22Rv1 (cell line): ENCODE data around the gene AREL1.

Experiments
- H3K27ac ChIP-seq: fragments of 450-650 bp; 2 replicates; pipeline ENCODE4 v1.5.1; 2017
- ZFX ChIP-seq: fragments of 450-650 bp; IDR thresholded peaks from 2 replicates; pipeline ENCODE4 v1.6.1; 2017; ENCODE audit warnings: antibody characterized with exemption, borderline replicate concordance
- TF ChIP-seq, protein P1 (sequence below): fragments of 450-650 bp; IDR thresholded peaks from 2 replicates; pipeline ENCODE4 v1.5.1; 2017; ENCODE audit warnings: mild to moderate bottlenecking

AREL1 gene

DNA sequence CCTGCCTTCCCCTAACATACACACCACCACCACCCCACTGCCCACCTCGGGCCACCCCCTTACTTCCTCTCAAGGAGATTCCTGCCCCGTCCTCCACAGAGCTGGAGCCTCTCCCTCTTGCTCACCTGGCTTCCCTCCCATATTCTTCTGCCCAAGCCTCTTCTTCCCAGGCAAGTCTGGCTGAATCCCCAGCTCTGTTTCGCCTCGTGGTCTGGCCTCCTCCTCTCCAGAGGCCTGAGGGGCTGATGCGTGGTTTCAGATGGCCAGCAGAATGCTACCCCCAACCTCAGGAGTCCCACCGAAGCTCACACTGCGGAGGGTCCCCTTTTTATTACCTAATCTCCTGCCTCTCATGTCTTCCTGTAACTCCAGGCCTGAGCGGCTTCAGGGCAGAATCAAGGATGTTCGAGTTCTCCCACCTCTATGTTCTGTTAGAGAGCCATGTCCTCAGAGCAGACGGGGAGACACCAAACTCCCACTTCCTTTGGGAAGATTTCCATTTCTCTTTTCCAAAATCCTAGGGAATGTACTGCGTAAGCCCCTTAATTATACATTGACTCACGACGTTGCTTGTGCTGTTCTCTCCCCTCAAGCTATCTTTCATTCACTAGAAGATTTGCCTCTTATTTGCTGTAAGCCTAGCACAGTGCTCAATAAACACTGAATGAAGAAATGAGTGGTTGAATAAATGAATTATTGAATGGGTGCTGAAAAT lies 67.0 kb downstream of the AREL1 start:
- no peak overlapping the region for H3K27ac ChIP-seq
- TF ChIP-seq, protein P1, sequence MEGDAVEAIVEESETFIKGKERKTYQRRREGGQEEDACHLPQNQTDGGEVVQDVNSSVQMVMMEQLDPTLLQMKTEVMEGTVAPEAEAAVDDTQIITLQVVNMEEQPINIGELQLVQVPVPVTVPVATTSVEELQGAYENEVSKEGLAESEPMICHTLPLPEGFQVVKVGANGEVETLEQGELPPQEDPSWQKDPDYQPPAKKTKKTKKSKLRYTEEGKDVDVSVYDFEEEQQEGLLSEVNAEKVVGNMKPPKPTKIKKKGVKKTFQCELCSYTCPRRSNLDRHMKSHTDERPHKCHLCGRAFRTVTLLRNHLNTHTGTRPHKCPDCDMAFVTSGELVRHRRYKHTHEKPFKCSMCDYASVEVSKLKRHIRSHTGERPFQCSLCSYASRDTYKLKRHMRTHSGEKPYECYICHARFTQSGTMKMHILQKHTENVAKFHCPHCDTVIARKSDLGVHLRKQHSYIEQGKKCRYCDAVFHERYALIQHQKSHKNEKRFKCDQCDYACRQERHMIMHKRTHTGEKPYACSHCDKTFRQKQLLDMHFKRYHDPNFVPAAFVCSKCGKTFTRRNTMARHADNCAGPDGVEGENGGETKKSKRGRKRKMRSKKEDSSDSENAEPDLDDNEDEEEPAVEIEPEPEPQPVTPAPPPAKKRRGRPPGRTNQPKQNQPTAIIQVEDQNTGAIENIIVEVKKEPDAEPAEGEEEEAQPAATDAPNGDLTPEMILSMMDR, result no peak
- TF ChIP-seq ZFX, result no peak

DNA sequence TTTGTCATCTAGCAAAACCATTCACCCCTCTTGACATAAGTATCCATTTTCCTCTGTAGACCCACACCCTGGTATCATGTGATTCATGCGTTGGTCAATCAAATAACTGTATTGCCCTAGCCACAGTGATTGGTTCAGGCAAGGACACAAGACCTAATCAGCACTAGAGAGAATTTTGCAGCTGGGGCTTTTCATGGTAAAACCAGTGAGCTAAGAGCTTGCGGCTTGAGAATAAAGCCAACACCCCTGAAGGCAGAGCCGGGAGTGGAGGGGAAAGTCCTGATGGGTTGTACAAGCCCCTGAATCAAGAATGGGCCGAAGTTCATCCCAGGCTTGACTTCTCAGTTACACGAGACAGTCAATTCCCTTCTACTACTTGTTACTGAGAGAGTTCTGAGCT lies 67.6 kb downstream of the AREL1 start:
- TF ChIP-seq ZFX, result no peak
- TF ChIP-seq, protein P1, result no peak
- no peak overlapping the region for H3K27ac ChIP-seq

DNA sequence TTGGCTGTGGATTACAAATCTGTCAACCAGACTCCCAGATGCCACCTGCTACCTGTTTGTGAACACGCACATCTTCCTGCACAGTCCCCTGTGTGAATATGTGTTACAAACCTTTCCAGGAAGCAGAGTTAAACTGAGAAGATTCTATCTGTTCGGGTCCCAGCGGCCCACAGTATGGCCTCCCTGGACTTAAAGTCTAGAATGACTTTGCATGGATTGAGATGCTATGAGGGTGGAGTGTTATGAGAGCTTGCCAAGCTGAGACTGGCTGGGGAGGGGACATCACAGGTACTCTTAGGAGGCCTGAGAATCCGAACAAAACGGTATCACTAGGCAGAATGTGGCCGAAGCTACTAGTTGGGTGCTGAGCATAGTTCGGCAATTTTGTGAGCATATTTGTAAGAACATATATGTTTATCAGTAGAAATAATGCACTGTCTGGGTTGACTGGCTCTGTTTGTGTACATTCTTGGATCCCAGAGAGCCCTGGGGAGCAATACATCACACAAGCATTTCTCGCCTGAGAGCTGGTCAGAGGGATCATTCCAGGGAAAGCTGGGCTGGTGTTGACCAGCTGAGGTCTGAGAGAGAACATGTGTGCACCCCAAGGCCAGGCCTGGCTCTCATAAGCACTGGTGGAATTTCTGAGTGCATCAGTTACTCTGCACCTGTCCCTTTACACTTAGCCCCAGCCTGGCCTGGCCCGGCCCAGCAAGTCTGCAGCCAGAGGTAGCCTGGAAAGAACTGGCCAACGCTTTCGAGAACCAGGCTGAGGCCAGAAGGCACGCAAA lies 71.1 kb downstream of the AREL1 start:
- H3K27ac ChIP-seq, result no peak overlapping the region
- TF ChIP-seq, protein P1, result no peak
- TF ChIP-seq ZFX, result no peak

DNA sequence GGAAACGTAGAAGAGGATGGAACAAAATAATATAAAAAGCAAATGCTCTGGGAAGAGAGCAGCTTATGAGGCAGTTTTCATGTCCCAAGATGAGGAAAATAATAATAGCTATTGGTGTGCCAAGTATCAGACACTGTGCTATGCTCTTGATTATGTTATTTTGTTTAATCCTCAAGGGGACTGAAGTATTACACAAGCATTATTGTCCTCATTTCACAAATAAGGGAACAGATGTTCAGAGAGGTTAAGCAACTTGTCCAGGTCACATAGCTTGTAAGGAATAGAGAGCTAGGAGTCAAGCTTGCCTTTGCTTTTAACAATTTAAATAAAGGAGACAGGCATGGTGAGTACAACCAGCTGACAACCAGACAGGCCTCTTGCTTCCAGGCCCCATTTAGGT lies 73.9 kb downstream of the AREL1 start:
- TF ChIP-seq, protein P1, result no peak
- TF ChIP-seq ZFX, result no peak
- H3K27ac ChIP-seq, result no peak overlapping the region

DNA sequence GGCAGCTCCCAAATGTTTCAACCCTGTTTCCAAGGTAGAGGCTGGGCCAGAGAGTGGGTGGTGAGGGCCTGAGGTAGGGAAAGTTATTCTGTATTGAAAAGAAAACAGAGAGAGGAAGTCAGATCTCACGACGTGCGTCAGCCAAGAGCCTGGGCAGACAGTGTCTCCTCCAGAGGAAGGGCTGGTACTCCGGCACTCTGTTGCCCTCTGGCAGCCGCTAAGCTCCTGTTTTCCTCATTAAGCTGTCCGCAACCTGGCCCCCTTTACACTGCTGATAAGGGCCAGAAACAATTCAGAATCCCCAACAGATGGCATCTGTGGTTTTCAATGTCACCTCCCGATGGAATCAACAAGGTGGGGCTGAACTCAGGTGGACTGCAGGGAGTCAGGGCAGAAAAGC lies 74.8 kb downstream of the AREL1 start:
- no peak for TF ChIP-seq ZFX
- TF ChIP-seq, protein P1, result no peak
- H3K27ac ChIP-seq, result no peak overlapping the region

DNA sequence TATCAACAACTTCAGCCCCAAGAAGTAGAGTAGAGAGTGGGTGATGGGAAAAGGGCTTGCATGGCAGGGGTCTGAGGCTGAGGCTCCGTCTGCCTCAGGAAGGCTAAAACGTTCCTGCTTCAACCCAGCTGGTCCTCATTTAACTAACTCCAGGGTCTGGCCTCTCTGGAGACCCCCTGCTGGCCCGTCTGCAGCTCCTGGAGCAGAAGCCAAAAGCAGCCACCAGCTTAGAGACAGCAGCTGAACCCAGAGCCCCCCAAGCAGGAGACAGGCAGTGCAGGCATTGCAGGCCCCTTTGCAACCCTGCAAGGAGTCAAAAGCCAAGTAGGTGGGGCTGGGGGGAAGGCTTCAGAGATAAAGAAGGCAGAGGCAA lies 75.7 kb downstream of the AREL1 start:
- no peak overlapping the region for H3K27ac ChIP-seq
- TF ChIP-seq, protein P1, result no peak
- no peak for TF ChIP-seq ZFX
